A673 (cell line): ENCODE results near the gene HEXIM1. TPM values are rescaled to one million over a fixed set of nuclear protein-coding genes. Genes with fewer than 3 reads are reported as not detected.

Experiments used
- BruUV-seq: library from RNA; stranded (reverse); fragments of 400-500 nt; replicated peaks from 2 replicates; lab custom pipeline; 2021; lab: Mats Ljungman, UMichigan
- CTCF ChIA-PET: fragments of 300-600 bp; sonication (Branson Sonifier 250); formaldehyde crosslinking; loops from one replicate; lab custom pipeline; 2022; ENCODE audit warnings: antibody characterized with exemption; lab: Charles Lee
- POLR2A ChIA-PET: fragments of 300-600 bp; sonication (Branson Sonifier 250); formaldehyde crosslinking; loops from one replicate; lab custom pipeline; 2022; ENCODE audit warnings: antibody characterized with exemption; ENCODE audit not compliant: low non-redundant PET; lab: Charles Lee
- DNase-seq: peaks from one replicate; pipeline ENCODE4 v3.0.0-alpha.2; 2015; ENCODE audit warnings: low spot score
- H3K27ac ChIP-seq: fragments of 200-600 bp; sonication (generic); 2 replicates; pipeline ENCODE4 v1.5.1; 2016; ENCODE audit warnings: mixed run types, low read depth, mild to moderate bottlenecking, mixed read lengths, antibody characterized with exemption, low read length; ENCODE audit not compliant: poor library complexity, severe bottlenecking
- H3K27me3 ChIP-seq: fragments of 200-600 bp; sonication (generic); replicated peaks from 2 replicates; pipeline ENCODE4 v1.6.1; 2017; ENCODE audit warnings: mixed run types, low read depth, mild to moderate bottlenecking, mixed read lengths, antibody characterized with exemption, low read length; ENCODE audit not compliant: insufficient read depth, poor library complexity
- H3K36me3 ChIP-seq: fragments of 200-600 bp; sonication (generic); 2 replicates; pipeline ENCODE4 v1.6.1; 2016; ENCODE audit warnings: mixed run types, mild to moderate bottlenecking, mixed read lengths, antibody characterized with exemption, low read length; ENCODE audit not compliant: insufficient read depth, poor library complexity, severe bottlenecking
- H3K4me1 ChIP-seq: fragments of 200-600 bp; sonication (generic); 2 replicates; pipeline ENCODE4 v1.6.1; 2017; ENCODE audit warnings: mixed run types, mild to moderate bottlenecking, mixed read lengths, antibody characterized with exemption, low read length; ENCODE audit not compliant: insufficient read depth, poor library complexity, severe bottlenecking
- H3K4me3 ChIP-seq: fragments of 200-600 bp; sonication (generic); 2 replicates; pipeline ENCODE4 v1.5.1; 2016; ENCODE audit warnings: low read depth, mixed run types, mild to moderate bottlenecking, mixed read lengths, low read length; ENCODE audit not compliant: poor library complexity, severe bottlenecking
- H3K9me3 ChIP-seq: fragments of 200-600 bp; sonication (generic); 2 replicates; pipeline ENCODE4 v1.6.1; 2016; ENCODE audit warnings: mixed run types, low read depth, mild to moderate bottlenecking, mixed read lengths, antibody characterized with exemption, low read length; ENCODE audit not compliant: poor library complexity, severe bottlenecking
- CTCF ChIP-seq: fragments of 300-800, 200-600 bp; sonication (generic); conservative IDR thresholded peaks from 2 replicates; pipeline ENCODE4 v1.5.1; 2017; ENCODE audit warnings: low read depth, mild to moderate bottlenecking, antibody characterized with exemption, low read length, moderate library complexity, mixed read lengths
- EZH2 ChIP-seq: fragments of 200-600 bp; sonication (generic); IDR thresholded peaks from 2 replicates; pipeline ENCODE4 v1.6.1; 2017; ENCODE audit warnings: borderline replicate concordance, low read depth, mild to moderate bottlenecking, mixed read lengths, antibody characterized with exemption, low read length; ENCODE audit not compliant: poor library complexity, severe bottlenecking
- intact Hi-C: fragments of 100-400 bp; cut with micrococcal nuclease; formaldehyde crosslinking; loops from one replicate; pipeline ENCODE4 v1.10.0; 2022; ENCODE audit not compliant: unreplicated experiment
- total RNA-seq: library from RNA; stranded (reverse); gene quantifications from 2 replicates; pipeline ENCODE4 v1.2.3, GENCODE V29; 2021

HEXIM1 gene
- total RNA-seq, 1 experiment from 2014 or later: 21.2 TPM

GRCh38 chr17:45107293-45108010 lies 40.8 kb upstream of the HEXIM1 start:
- Histone ChIP-seq H3K27ac (no peak overlapping the region), H3K4me1 (no peaks in the 10 kb centered on the region), H3K4me3 (no peak overlapping the region), H3K27me3 (no peaks in the 10 kb centered on the region), H3K36me3 (peaks cover 23% of the 10 kb centered on the region), H3K9me3 (no peaks in the 10 kb centered on the region)
- ChIA-PET CTCF (no interaction called here), POLR2A (no interaction called here)
- no TSS peak for BruUV-seq
- intact Hi-C loops: no loop called here
- DNase-seq: no peak
- no peak for TF ChIP-seq EZH2
- TF ChIP-seq CTCF: no peak

GRCh38 chr17:45108051-45108450 lies 40.2 kb upstream of the HEXIM1 start:
- no peaks in the 10 kb centered on the region for H3K27me3 ChIP-seq
- no peaks in the 10 kb centered on the region for H3K9me3 ChIP-seq
- no peak overlapping the region for H3K27ac ChIP-seq
- intact Hi-C loops: no loop called here
- POLR2A ChIA-PET: no interaction called here
- no peaks in the 10 kb centered on the region for H3K4me1 ChIP-seq
- CTCF ChIA-PET: no interaction called here
- H3K4me3 ChIP-seq: no peak overlapping the region
- BruUV-seq: no TSS peak
- H3K36me3 ChIP-seq: peaks cover 17% of the 10 kb centered on the region
- TF ChIP-seq EZH2 (no peak), CTCF (no peak)
- no peak for DNase-seq

- BruUV-seq: no TSS peak
- DNase-seq: no peak
These were observed 39.4 kb upstream of the HEXIM1 start for GRCh38 chr17:45108595-45109521.

More at GRCh38 chr17:45108595-45109521, 39.4 kb upstream of the HEXIM1 start:
- CTCF ChIA-PET: no interaction called here
- peaks cover 10% of the 10 kb centered on the region for H3K36me3 ChIP-seq
- no peaks in the 10 kb centered on the region for H3K4me1 ChIP-seq
- intact Hi-C loops: no loop called here
- TF ChIP-seq EZH2 (no peak), CTCF (no peak)
- H3K9me3 ChIP-seq: no peaks in the 10 kb centered on the region
- H3K4me3 ChIP-seq: no peak overlapping the region
- POLR2A ChIA-PET: no interaction called here
- no peaks in the 10 kb centered on the region for H3K27me3 ChIP-seq
- H3K27ac ChIP-seq: no peak overlapping the region
